Stimulated activated CD4-positive, alpha-beta T cell treated with anti-CD3 and anti-CD28 coated beads, Interleukin-12 subunit alpha, Interleukin-12 subunit beta, amount 100 ng/mL, for 4 hours (primary cell): ENCODE data around the gene SLC48A1.
"Not testable (repeated sequence)": the region's sequence is repeated elsewhere in the genome, so short reads cannot be mapped to it uniquely, and the experiment has no call there.

Experiments
- DNase-seq: peaks from one replicate; pipeline ENCODE4 v3.0.0-alpha.2; 2020

The SLC48A1 gene

GRCh38 chr12:47794679-47795078 lies 21.6 kb downstream of the SLC48A1 start:
- DNase-seq = no peak

- no peak for DNase-seq
These were observed 22.2 kb downstream of the SLC48A1 start for GRCh38 chr12:47795121-47795813.

GRCh38 chr12:47795814-47796411 lies 22.9 kb downstream of the SLC48A1 start:
- no peak for DNase-seq

- no peak for DNase-seq
These were observed 24.4 kb downstream of the SLC48A1 start for GRCh38 chr12:47797441-47797840.

- no peak for DNase-seq
These were observed 25.4 kb downstream of the SLC48A1 start for GRCh38 chr12:47798382-47798948.

- no peak for DNase-seq
These were observed 26.4 kb downstream of the SLC48A1 start for GRCh38 chr12:47799357-47799955.

- no peak for DNase-seq
These were observed 27.5 kb downstream of the SLC48A1 start for GRCh38 chr12:47800582-47800981.

- no peak for DNase-seq
These were observed 28.3 kb downstream of the SLC48A1 start for GRCh38 chr12:47801170-47801903.

GRCh38 chr12:47801904-47802246 lies 28.8 kb downstream of the SLC48A1 start:
- DNase-seq = no peak

GRCh38 chr12:47802312-47802711 lies 29.3 kb downstream of the SLC48A1 start:
- DNase-seq = no peak

GRCh38 chr12:47803191-47803875 lies 30.3 kb downstream of the SLC48A1 start:
- DNase-seq = no peak

GRCh38 chr12:47804171-47804570 lies 31.1 kb downstream of the SLC48A1 start:
- DNase-seq = no peak

- no peak for DNase-seq
These were observed 32.4 kb downstream of the SLC48A1 start for GRCh38 chr12:47805417-47805816.

- DNase-seq = no peak
These were observed 34.3 kb downstream of the SLC48A1 start for GRCh38 chr12:47807338-47807737.

- DNase-seq = peak; percentile 71
These were observed 35.0 kb downstream of the SLC48A1 start for GRCh38 chr12:47808050-47808449.

- no peak for DNase-seq
These were observed 35.7 kb downstream of the SLC48A1 start for GRCh38 chr12:47808574-47809365.

GRCh38 chr12:47809518-47809917 lies 36.5 kb downstream of the SLC48A1 start:
- not testable (repeated sequence) for DNase-seq

GRCh38 chr12:47811072-47811396 lies 38.0 kb downstream of the SLC48A1 start:
- DNase-seq = no peak

- DNase-seq = no peak
These were observed 38.8 kb downstream of the SLC48A1 start for GRCh38 chr12:47811581-47812484.

- peak; percentile 91 for DNase-seq
These were observed 39.9 kb downstream of the SLC48A1 start for GRCh38 chr12:47812797-47813510.
